Ascending aorta (tissue), 2 donors: ENCODE results near the gene MRPL55. TPM values are rescaled to one million over a fixed set of nuclear protein-coding genes. Genes with fewer than 3 reads are reported as not detected.

Source experiments
- DNase-seq, 2 donors: peaks; one replicate each; pipeline ENCODE4 v3.0.0-alpha.2; 2019; ENCODE audit warnings: low spot score in 2 of 2
- H3K27ac ChIP-seq, 2 donors: fragments of 200-600 bp; sonication (generic); one replicate each; pipeline ENCODE4 v1.5.1; 2016 to 2017; ENCODE audit warnings: mild to moderate bottlenecking in 1 of 2
- H3K27me3 ChIP-seq: fragments of 200-600 bp; sonication (generic); one replicate; pipeline ENCODE4 v1.5.1; 2017
- H3K36me3 ChIP-seq, 2 donors: fragments of 200-600 bp; sonication (generic); one replicate each; pipeline ENCODE4 v1.5.1; 2016
- H3K4me1 ChIP-seq, 2 donors: fragments of 200-600 bp; sonication (generic); one replicate each; pipeline ENCODE4 v1.5.1; 2016 to 2017; ENCODE audit warnings: mild to moderate bottlenecking in 1 of 2
- H3K4me3 ChIP-seq, 2 donors: fragments of 200-600 bp; sonication (generic); one replicate each; pipeline ENCODE4 v1.5.1; 2016 to 2017; ENCODE audit warnings: mild to moderate bottlenecking in 1 of 2
- H3K9me3 ChIP-seq, 2 donors: fragments of 200-600 bp; sonication (generic); one replicate each; pipeline ENCODE4 v1.5.1; 2016
- intact Hi-C: fragments of 100-400 bp; cut with DNase I; formaldehyde crosslinking; loops from one replicate; pipeline ENCODE4 v1.15.1; 2023
- total RNA-seq: library from RNA; depleted of rRNA; stranded (reverse); fragments of >200 nt; gene quantifications from one replicate; pipeline ENCODE4 v1.1.0, GENCODE V29; 2016
- TF ChIP-seq, protein P1 (sequence below), 3 experiments: fragments of 200-600 bp in 2 of 3; fragments of 450-650 bp in 1 of 3; sonication (generic) in 2 of 3; IDR thresholded peaks; one replicate each; pipeline ENCODE4 v1.5.1; 2016 to 2019; ENCODE audit warnings: antibody characterized with exemption in 3 of 3, mild to moderate bottlenecking in 1 of 3, moderate library complexity in 1 of 3

MRPL55 gene
- total RNA-seq, 1 donor from 2014 or later = 23.6 TPM

DNA sequence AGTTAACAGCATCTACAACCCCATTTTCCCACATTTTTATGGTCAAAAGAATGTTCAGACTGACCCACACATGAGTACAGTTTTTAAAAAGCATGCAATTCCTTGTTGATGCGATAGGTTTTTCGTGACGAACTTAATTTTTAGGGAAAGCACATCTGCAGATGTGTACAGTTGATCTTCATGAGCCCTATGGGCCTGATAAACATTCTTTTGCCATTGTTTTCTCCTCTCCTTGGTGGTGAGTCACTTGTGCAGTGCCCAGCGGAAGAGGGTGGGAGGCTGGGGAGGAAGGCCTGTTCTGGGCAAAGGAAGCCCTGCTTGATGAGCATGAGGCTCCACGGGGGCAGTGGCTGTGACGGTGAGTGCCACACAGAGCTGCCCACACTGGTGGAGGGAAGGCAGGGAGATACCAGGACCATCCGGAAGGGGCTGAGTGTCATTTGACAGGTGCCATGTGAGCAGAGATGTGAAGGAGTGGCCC lies 21.3 kb downstream of the MRPL55 start:
- peaks cover 5% of the 10 kb centered on the region in 2 donors for H3K36me3 ChIP-seq
- peak overlapping the region; percentile 33 for H3K4me3 ChIP-seq
- no peaks in the 10 kb centered on the region for H3K27me3 ChIP-seq
- intact Hi-C loops = no loop called here
- DNase-seq = no peak
- H3K27ac ChIP-seq = peak overlapping the region; percentile 29 to 49
- TF ChIP-seq, protein P1, sequence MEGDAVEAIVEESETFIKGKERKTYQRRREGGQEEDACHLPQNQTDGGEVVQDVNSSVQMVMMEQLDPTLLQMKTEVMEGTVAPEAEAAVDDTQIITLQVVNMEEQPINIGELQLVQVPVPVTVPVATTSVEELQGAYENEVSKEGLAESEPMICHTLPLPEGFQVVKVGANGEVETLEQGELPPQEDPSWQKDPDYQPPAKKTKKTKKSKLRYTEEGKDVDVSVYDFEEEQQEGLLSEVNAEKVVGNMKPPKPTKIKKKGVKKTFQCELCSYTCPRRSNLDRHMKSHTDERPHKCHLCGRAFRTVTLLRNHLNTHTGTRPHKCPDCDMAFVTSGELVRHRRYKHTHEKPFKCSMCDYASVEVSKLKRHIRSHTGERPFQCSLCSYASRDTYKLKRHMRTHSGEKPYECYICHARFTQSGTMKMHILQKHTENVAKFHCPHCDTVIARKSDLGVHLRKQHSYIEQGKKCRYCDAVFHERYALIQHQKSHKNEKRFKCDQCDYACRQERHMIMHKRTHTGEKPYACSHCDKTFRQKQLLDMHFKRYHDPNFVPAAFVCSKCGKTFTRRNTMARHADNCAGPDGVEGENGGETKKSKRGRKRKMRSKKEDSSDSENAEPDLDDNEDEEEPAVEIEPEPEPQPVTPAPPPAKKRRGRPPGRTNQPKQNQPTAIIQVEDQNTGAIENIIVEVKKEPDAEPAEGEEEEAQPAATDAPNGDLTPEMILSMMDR (IDR thresholded peaks at IDR 0.05) = peak in 1 of 3 experiments; percentile 2
- H3K4me1 ChIP-seq = peaks cover 46 to 67% of the 10 kb centered on the region in 2 donors
- no peaks in the 10 kb centered on the region for H3K9me3 ChIP-seq

DNA sequence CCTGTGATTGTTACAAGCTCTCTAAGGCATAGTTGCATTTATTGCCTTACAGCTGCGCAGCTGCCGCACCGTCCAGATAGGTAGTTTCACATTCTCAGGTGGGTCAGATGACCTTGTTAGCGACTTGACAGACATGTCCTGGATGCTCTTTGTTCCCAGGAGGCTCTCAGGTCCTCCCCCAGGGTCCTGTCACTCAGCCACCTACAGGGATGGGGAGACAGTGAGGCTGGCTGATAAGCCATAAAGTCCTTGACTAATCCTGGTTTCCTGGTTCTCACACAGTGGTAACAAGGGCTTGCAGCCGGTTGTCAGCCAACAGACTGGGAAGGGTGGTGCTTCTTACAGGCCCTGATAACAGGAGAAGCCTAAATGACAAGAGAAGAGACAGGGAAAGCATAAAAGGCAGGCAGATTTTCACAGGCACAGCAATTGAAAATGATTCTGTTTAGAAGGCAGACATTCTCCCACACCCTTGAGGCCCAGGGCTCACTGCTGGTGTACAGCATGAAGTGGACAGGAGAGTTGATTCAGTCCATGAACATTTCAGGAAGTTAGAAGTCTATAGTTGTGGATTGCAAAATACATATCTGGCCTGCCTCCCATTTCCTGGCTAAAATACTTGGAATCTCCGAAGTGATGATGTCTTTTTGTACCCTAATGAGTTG lies 23.7 kb downstream of the MRPL55 start:
- intact Hi-C loops = no loop called here

DNA sequence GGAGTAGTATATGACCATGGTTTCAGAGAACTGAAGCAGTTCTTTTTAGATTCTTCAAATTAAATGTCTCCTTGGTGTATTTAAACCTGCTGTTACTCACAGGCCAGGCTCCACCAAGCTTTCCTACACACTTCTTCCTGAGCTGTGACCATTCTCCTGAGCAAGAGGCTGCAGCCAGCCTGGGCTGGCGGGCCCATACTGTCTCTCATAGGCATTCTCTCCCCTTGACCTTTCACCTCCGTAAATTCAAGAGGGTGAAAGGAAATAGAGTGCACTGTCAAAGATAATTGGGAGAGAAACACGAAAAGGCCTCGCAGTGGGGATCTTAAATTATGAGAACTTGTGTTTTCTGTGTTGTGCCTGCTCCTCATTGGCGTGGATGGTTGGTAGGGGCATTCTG lies 24.3 kb downstream of the MRPL55 start:
- TF ChIP-seq, protein P1 (IDR thresholded peaks at IDR 0.05) = no peak
- Histone ChIP-seq H3K4me3 (peak overlapping the region; percentile 97 to 100), H3K36me3 (peaks cover 5% of the 10 kb centered on the region in 2 donors), H3K27ac (peak overlapping the region; percentile 60 to 100), H3K9me3 (no peaks in the 10 kb centered on the region), H3K27me3 (no peaks in the 10 kb centered on the region), H3K4me1 (peaks cover 40 to 60% of the 10 kb centered on the region in 2 donors)
- intact Hi-C loops = loop anchor here (5.0 kb wide), 2 partner anchors 347 to 522 kb away; partner anchors contain the start of genes JMJD4, SNAP47 and ZNF678
- DNase-seq = no peak

More for the DNA sequence above, 23.7 kb downstream of the MRPL55 start:
- Histone ChIP-seq H3K36me3 (peaks cover 5% of the 10 kb centered on the region in 2 donors), H3K4me3 (peak overlapping the region; percentile 97 to 100), H3K27me3 (no peaks in the 10 kb centered on the region), H3K4me1 (peaks cover 45 to 66% of the 10 kb centered on the region in 2 donors), H3K27ac (peak overlapping the region; percentile 60 to 100), H3K9me3 (no peaks in the 10 kb centered on the region)
- no peak for DNase-seq
- TF ChIP-seq, protein P1 (IDR thresholded peaks at IDR 0.05) = no peak

DNA sequence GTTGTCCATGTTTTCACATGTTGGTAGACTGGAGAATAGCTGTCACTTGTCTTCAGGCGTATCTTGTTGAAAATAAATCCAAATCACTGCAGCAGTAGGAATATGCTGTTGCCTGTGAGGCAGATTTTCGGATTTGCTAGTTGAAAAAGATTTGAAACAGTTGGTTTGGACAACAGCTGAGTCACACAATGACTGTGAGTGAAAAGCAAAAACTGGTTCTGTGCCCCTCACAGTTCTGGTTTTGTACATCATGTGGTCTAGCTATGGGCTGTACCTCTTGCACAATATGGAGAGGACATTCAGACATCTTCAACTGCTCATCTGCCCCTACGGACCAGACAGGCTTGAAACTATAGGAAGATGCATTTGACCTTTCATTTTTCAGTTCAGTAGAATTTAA lies 24.8 kb downstream of the MRPL55 start:
- no peaks in the 10 kb centered on the region for H3K9me3 ChIP-seq
- H3K4me1 ChIP-seq = peaks cover 37 to 56% of the 10 kb centered on the region in 2 donors
- intact Hi-C loops = loop anchor here (5.0 kb wide), 2 partner anchors 347 to 522 kb away; partner anchors contain the start of genes JMJD4, SNAP47 and ZNF678
- peak overlapping the region; percentile 97 to 100 for H3K4me3 ChIP-seq
- H3K27ac ChIP-seq = peak overlapping the region; percentile 99 to 100
- no peaks in the 10 kb centered on the region for H3K27me3 ChIP-seq
- peaks cover 5% of the 10 kb centered on the region in 2 donors for H3K36me3 ChIP-seq
- no peak for DNase-seq
- TF ChIP-seq, protein P1 (IDR thresholded peaks at IDR 0.05) = no peak

DNA sequence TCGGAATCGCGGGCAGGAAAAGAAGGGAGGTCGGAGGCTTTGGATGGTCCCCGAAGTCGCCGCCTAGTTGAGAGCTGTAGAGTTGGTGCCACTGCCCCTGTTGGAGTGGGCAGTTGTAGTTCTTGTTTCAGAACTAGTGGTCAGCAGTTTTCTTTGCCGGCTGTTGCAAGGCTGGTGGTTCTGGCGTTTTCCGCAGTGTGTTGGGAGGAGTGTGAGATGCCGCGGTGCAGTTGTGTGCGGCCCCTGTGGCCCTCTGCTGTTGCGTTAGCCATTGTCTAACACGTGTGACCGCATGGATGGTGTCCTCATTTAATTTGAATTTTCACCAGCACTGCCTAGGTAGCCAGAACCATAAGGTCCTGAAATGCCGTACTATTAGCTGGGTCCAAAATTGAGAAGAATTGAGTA lies 25.2 kb downstream of the MRPL55 start:
- Histone ChIP-seq H3K9me3 (no peaks in the 10 kb centered on the region), H3K4me1 (peaks cover 37 to 51% of the 10 kb centered on the region in 2 donors)
- intact Hi-C loops = loop anchor here (1.0 to 5.0 kb wide), 4 partner anchors 19 to 522 kb away; partner anchors contain the start of genes C1orf35, JMJD4, SNAP47 and ZNF678

More for the DNA sequence above, 25.2 kb downstream of the MRPL55 start:
- Histone ChIP-seq H3K36me3 (peaks cover 3 to 5% of the 10 kb centered on the region in 2 donors), H3K4me3 (peak overlapping the region; percentile 97 to 100), H3K27ac (peak overlapping the region; percentile 99 to 100), H3K27me3 (no peaks in the 10 kb centered on the region)
- no peak for DNase-seq
- TF ChIP-seq, protein P1 (IDR thresholded peaks at IDR 0.05) = no peak
